Endodermal cell (in vitro differentiated cells): ENCODE measurements around the gene SNAP47. TPM values are rescaled to one million over a fixed set of nuclear protein-coding genes. Genes with fewer than 3 reads are reported as not detected.

ENCODE experiments used
- DNase-seq: peaks from one replicate; pipeline ENCODE4 v3.0.0-alpha.2; 2017
- H3K27ac ChIP-seq: 2 replicates; pipeline ENCODE4 v1.5.1; 2013; ENCODE audit warnings: mild to moderate bottlenecking, low read depth, low read length, moderate library complexity
- H3K27me3 ChIP-seq: 2 replicates; pipeline ENCODE4 v1.6.1; 2013; ENCODE audit warnings: mild to moderate bottlenecking, low read length, moderate library complexity; ENCODE audit not compliant: insufficient read depth, control insufficient read depth, poor library complexity, severe bottlenecking
- H3K36me3 ChIP-seq: 2 replicates; pipeline ENCODE4 v1.7.0; 2013; ENCODE audit warnings: mild to moderate bottlenecking, low read length, moderate library complexity; ENCODE audit not compliant: control insufficient read depth, insufficient read depth
- H3K4me1 ChIP-seq: one replicate; pipeline ENCODE4 v1.7.0; 2013; ENCODE audit warnings: low read length; ENCODE audit not compliant: control insufficient read depth, insufficient read depth
- H3K4me3 ChIP-seq: 2 replicates; pipeline ENCODE4 v1.5.1; 2013; ENCODE audit warnings: mild to moderate bottlenecking, low read length, moderate library complexity
- H3K9ac ChIP-seq: 2 replicates; pipeline ENCODE4 v1.6.1; 2013; ENCODE audit warnings: mild to moderate bottlenecking, low read length, moderate library complexity; ENCODE audit not compliant: poor library complexity, severe bottlenecking; ENCODE audit errors: extremely low read depth
- H3K9me3 ChIP-seq: 2 replicates; pipeline ENCODE4 v1.6.1; 2013; ENCODE audit warnings: mild to moderate bottlenecking, low read length, moderate library complexity; ENCODE audit not compliant: control insufficient read depth
- H3K27ac Mint-ChIP-seq: 2 replicates; pipeline ENCODE4 v1.8.0; 2020; ENCODE audit warnings: mixed read lengths
- H3K27me3 Mint-ChIP-seq: 2 replicates; pipeline ENCODE4 v1.8.0; 2021; ENCODE audit warnings: mild to moderate bottlenecking, mixed read lengths; ENCODE audit not compliant: insufficient read depth
- H3K36me3 Mint-ChIP-seq: 2 replicates; pipeline ENCODE4 v1.8.0; 2020; ENCODE audit warnings: low read depth, mixed read lengths
- H3K4me1 Mint-ChIP-seq: 2 replicates; pipeline ENCODE4 v1.8.0; 2020; ENCODE audit warnings: mixed read lengths
- H3K4me3 Mint-ChIP-seq: 2 replicates; pipeline ENCODE4 v1.8.0; 2020; ENCODE audit warnings: mild to moderate bottlenecking, moderate library complexity, mixed read lengths
- H3K9me3 Mint-ChIP-seq: 2 replicates; pipeline ENCODE4 v1.8.0; 2020; ENCODE audit warnings: mild to moderate bottlenecking, mixed read lengths
- CTCF ChIP-seq: fragments of 200-600 bp; sonication (generic); conservative IDR thresholded peaks from 2 replicates; pipeline ENCODE4 v1.5.0; 2021; ENCODE audit warnings: antibody characterized with exemption, mild to moderate bottlenecking
- WGBS, 2 experiments: methylation state at CpG; one replicate each; pipeline versions ENCODE4 v1.1.5 to v1.1.7; 2013; ENCODE audit warnings: missing lambda C conversion rate in 2 of 2, mixed read lengths in 1 of 2; ENCODE audit not compliant: insufficient coverage in 1 of 2, insufficient read length in 1 of 2; 5-methylcytosine and 5-hydroxymethylcytosine counted together
- long read RNA-seq, 4 experiments: library from polyadenylated mRNA in 2 of 4; library from RNA in 1 of 4; library from capped mRNA in 1 of 4; stranded (forward) in 3 of 4; unstranded in 1 of 4; transcript quantifications; one replicate each; pipeline ENCODE4 v2.0.0, GENCODE V29; 2020 to 2021; ENCODE audit warnings: inconsistent platforms in 1 of 4
- polyA plus RNA-seq, 2 experiments: library from polyadenylated mRNA; stranded (reverse); fragments of 50-300 nt; gene quantifications; one replicate each; pipeline ENCODE4 v1.2.3, GENCODE V29; 2013
- total RNA-seq, 2 donors: library from RNA; stranded (reverse); fragmentation: NEBNext Ultra II Directional in 1 of 2; extraction: Animal tissue kit (Norgen Biotek cat#: 25700) in 1 of 2; gene quantifications; 2 replicates in 1 of 2; 3 replicates in 1 of 2; pipeline ENCODE4 v1.2.1, GENCODE V29; 2021

SNAP47 gene, protein sequence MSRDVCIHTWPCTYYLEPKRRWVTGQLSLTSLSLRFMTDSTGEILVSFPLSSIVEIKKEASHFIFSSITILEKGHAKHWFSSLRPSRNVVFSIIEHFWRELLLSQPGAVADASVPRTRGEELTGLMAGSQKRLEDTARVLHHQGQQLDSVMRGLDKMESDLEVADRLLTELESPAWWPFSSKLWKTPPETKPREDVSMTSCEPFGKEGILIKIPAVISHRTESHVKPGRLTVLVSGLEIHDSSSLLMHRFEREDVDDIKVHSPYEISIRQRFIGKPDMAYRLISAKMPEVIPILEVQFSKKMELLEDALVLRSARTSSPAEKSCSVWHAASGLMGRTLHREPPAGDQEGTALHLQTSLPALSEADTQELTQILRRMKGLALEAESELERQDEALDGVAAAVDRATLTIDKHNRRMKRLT
- total RNA-seq, result 10 to 100 TPM; 42.5 to 46.6 TPM
- polyA plus RNA-seq (2013, experiment 1 of 2), result 41.3 TPM
- 37.0 TPM for polyA plus RNA-seq (2013, experiment 2 of 2)
- long read RNA-seq, experiment 1, transcript SNAP47-202 (5 exons, 2,362 nt), result major isoform, 5 of 19 reads
- long read RNA-seq, experiment 1, partial matches to known transcripts, result 13 of 19 reads
- long read RNA-seq, experiment 1, other reads (novel, unspliced or antisense), result 1 of 19 reads
- long read RNA-seq, experiment 2, transcript SNAP47-202 (5 exons, 2,362 nt), result major isoform, 48 of 76 reads
- long read RNA-seq, experiment 2, partial matches to known transcripts, result 12 of 76 reads
- long read RNA-seq, experiment 2, other reads (novel, unspliced or antisense), result 12 of 76 reads
- long read RNA-seq, experiment 3, transcript SNAP47-202 (5 exons, 2,362 nt), result major isoform, 189 of 292 reads
- long read RNA-seq, experiment 3, transcript SNAP47-210 (3 exons, 2,375 nt), result minor isoform, 13 of 292 reads
- long read RNA-seq, experiment 3, partial matches to known transcripts, result 73 of 292 reads
- long read RNA-seq, experiment 3, other reads (novel, unspliced or antisense), result 16 of 292 reads
- long read RNA-seq, experiment 4, transcript SNAP47-202 (5 exons, 2,362 nt), result major isoform, 26 of 43 reads
- long read RNA-seq, experiment 4, partial matches to known transcripts, result 5 of 43 reads
- long read RNA-seq, experiment 4, other reads (novel, unspliced or antisense), result 11 of 43 reads

DNA sequence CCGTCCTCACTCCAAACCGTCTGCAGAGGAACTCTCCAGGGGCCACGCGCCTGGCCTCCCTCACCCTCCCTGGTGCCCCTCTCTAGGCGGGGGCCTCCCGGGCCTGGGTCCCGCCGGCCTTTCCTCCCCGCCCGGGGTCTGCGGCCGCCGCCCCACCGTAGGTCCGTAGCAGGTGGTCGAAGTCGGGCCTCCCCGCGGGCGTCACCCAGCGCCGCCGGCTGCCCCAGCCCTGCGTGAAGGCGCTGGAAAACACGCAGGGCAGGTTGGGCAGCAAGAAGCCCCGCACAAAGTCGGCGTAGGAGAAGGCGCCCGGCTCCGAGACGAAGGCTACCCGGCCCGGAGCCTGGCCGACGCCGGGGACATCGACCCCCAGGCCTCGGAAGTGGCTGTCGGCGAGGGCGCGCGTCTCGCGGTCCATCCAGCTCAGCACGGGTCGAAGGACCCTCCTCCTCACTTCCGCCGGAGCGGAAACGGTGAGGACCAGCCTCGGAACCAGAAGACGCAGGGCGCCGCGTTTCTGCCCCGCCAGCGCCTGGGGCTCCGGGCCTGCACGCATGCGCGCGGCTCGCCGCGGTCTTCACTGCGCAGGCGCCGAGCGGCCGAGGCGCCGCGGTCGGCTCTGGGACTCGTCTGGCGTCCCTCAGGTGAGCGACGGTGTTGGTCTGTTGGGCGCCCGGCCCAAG lies at the start of gene SNAP47, which contains the start of gene JMJD4:
TSS of gene SNAP47 (plus strand) at position 580 of the 683 bp plus-strand sequence. CDS start 12,302 bp downstream, outside the sequence.
TSS of gene JMJD4 (minus strand) at position 447 of the 683 bp plus-strand sequence. CDS start at position 418, 29 bp downstream.
- Histone ChIP-seq H3K9ac (peak within 1 kb of the TSS; percentile 77), H3K27ac (no peak within 1 kb of the TSS), H3K36me3 (peaks cover 14% of the 10 kb centered on the region), H3K27me3 (no peaks in the 10 kb centered on the region), H3K4me1 (no peaks in the 10 kb centered on the region), H3K9me3 (no peaks in the 10 kb centered on the region), H3K4me3 (peak within 1 kb of the TSS; percentile 92)
- Mint-ChIP-seq H3K36me3 (peaks cover 13% of the 10 kb centered on the region), H3K9me3 (no peaks in the 10 kb centered on the region), H3K4me3 (peak within 1 kb of the TSS; percentile 83), H3K27ac (peak within 1 kb of the TSS; percentile 86), H3K4me1 (peaks cover 9% of the 10 kb centered on the region), H3K27me3 (no peaks in the 10 kb centered on the region)
- TF ChIP-seq CTCF, result no peak
- DNase-seq, result peak; percentile 97
- 0% methylated on average over 17 to 83 of the region's 83 CpGs for WGBS, 2 experiments

GRCh38 chr1:227685807-227686206 lies 49.4 kb upstream of the SNAP47 start:
- Histone ChIP-seq H3K9me3 (peaks cover 33% of the 10 kb centered on the region), H3K36me3 (no peaks in the 10 kb centered on the region), H3K27ac (no peak overlapping the region), H3K4me1 (no peaks in the 10 kb centered on the region), H3K4me3 (no peak overlapping the region), H3K27me3 (no peaks in the 10 kb centered on the region), H3K9ac (no peak overlapping the region)
- H3K4me1 Mint-ChIP-seq, result no peaks in the 10 kb centered on the region
- WGBS, 2 experiments, result 81 to 91% methylated on average over 6 to 8 of the region's 8 CpGs
- H3K4me3 Mint-ChIP-seq, result no peak overlapping the region
- no peak for DNase-seq
- no peak for TF ChIP-seq CTCF
- no peak overlapping the region for H3K27ac Mint-ChIP-seq
- H3K36me3 Mint-ChIP-seq, result no peaks in the 10 kb centered on the region
- peaks cover 2% of the 10 kb centered on the region for H3K27me3 Mint-ChIP-seq
- H3K9me3 Mint-ChIP-seq, result peaks cover 32% of the 10 kb centered on the region
